HS-5 (cell line): ENCODE data around the gene PRLR.

ENCODE experiments used
- DNase-seq: peaks from one replicate; pipeline ENCODE4 v3.0.0-alpha.2; 2012; ENCODE audit warnings: low read depth

PRLR gene

DNA sequence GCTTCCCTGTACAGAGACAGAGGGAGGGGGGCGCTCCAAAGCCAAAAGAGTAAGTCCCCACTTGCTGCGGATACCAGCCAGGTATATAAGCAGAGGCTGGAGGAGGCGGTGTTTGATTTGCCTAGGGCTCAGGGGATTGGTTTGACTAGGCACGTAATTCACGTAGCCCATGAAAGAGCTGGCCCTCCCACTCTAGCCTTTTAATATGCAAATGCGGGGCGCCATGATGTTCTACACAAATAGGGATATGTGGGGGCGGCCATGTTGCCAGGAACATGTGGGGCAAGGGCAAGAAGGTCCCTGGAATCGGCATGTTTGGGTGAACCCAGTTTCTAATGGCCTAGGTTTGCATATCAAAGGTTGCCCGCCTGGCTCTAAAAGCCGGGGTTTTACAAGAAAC, 3.3 kb upstream of the PRLR start:
- no peak for DNase-seq

DNA sequence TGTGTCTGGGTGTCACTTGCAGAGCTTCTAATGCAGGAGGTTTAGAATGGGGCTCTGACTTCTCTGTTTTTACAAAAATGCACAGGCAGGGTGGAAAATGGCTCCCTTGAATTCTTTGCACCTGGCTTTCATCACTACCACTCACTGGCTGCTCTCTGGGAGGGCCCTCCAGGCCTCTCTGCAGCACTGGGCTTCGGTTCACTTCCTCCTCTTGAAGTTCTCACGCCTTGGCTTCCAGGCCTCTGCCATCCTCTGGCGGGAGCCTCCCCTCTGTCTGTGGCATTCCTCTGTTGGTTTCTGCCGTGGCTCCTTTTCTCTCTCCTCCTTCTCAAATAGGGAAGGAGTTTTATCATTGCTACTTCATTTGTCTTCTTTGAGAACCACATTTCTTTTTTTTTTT, 2.8 kb upstream of the PRLR start:
- no peak for DNase-seq

- no peak for DNase-seq
These were observed 1.8 kb upstream of the PRLR start for GRCh38 chr5:35232124-35232523.

GRCh38 chr5:35229076-35230037, 930 bp downstream of the PRLR start:
- DNase-seq, result no peak

GRCh38 chr5:35228310-35228709, 2.0 kb downstream of the PRLR start:
- DNase-seq, result no peak

- no peak for DNase-seq
These were observed 2.6 kb downstream of the PRLR start for GRCh38 chr5:35227720-35228119.

DNA sequence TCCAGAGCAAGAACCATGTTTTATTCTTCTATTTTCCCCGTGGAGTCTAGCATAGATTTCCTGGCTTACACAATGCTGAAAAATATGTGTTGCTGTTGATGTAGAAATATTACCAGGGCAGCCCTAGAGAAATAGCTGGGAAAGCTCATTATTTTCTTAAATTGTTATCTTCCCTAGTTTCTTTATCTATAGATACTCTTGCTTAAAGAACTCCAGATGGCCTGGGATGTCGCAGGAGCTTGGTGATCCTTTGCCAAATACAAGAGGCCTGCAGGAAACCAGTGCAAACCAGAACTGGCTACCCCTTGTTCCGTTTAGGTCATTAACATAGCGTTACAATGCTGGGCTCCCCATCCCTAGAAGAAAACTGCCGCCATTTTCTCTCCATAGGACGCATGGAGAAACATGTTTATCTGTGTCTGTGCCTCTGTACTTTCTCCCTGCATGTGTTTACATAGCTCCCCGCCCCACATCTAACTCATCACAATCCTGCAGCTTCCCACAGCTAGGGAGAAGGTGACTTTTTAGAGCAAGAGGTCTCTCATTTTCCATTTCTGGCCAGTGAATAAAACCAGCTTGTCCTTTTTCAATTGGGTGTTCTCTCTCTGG, 6.4 kb downstream of the PRLR start:
- DNase-seq, result no peak

DNA sequence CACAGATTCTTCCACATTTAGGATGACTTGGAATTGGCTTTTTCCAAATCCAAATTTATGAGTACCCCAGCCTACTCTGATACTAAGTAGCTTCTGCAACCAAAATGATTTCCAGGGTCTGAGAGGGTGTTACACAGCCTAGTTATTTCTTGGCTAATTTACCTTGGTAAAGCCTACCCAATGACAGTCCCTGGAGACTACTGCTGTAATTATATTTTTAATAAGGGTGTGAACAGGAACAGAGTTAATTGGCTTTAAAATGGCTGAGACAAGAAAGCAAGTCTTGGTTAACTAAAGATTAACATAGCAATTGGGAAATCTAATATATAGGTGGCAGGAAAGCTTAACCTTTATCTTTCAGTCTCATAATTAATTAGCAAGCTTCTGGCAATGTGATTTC, 9.3 kb downstream of the PRLR start:
- DNase-seq, result no peak

GRCh38 chr5:35218981-35219380, 11.3 kb downstream of the PRLR start:
- DNase-seq, result no peak

- no peak for DNase-seq
These were observed 16.2 kb downstream of the PRLR start for GRCh38 chr5:35214051-35214450.

DNA sequence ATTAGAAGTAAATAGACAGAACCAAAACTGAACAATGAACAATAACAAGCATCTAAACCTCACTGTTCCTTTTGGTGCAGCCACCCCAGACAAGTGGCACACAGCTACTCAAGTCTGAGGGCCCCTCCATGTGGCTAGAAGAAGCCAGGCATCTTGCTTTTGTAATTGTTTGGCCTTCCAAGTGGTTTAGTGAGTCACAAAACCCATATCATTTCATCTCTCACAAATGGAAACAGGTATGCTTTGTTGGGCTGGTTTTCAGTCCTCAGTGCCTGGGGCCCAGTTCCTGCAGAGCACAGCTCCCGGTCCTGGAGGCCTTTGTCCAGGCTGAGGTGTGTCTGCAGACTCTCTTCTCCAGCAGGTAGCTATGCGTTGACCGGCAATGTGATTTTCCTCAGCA, 16.7 kb downstream of the PRLR start:
- no peak for DNase-seq

GRCh38 chr5:35212122-35212982, 17.9 kb downstream of the PRLR start:
- DNase-seq, result no peak

- DNase-seq, result no peak
These were observed 20.4 kb downstream of the PRLR start for GRCh38 chr5:35209862-35210261.

DNA sequence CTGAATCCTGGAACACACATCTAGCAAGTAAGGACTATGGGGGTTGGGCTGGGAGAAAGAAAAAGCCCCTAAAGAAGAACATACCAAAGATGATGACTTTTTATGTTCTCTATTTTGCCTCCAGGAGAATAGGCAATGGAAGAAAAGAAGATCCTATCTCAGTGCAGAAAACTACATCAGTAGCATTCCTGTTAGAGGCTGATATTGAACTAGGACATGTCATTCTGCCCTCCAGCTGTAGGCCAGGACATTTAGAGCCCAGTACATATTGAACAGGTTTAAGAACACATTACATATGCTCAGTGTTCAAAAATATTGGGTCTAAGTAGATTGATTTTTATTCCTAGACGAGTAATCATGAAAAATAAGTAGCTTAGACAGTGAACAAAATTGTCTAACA, 24.7 kb downstream of the PRLR start:
- no peak for DNase-seq

GRCh38 chr5:35205186-35205585, 25.1 kb downstream of the PRLR start:
- no peak for DNase-seq

- DNase-seq, result no peak
These were observed 26.9 kb downstream of the PRLR start for GRCh38 chr5:35203403-35203802.

DNA sequence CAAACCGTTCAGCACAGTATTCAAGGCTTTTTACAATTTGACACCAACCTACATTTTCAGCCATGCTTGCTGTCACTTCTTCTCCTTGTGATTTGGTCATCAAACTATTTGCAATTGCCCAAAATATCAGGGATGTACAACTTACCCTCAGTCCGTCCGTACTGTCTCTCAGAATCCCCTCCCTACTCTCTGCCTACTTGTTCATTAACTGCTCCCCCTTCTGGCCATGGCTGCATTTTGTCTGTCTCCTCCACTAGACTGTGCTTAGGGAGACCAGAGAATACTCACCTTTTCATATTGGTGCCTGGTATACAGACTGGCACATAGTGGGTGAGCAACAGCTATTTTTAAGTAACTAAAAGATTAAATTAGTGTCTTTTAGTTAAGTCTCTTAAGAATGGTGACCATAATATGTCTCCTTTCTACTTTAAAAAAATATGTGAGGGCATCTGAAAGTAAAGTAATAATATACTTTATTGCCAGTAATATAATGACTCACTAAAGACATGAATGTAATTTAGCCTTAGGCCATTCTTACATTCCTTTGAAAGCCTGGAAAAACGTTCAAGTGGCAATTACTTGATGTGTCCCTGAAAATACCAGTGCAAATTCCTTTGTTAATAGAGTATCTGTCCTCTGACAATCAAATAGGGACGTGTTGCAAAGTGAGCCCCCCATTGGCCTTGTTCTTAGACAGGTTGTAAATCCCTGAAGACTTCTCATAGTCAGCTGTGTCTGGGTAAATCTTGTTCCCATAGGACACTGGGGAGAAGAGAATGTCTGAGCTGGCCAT, 27.8 kb downstream of the PRLR start:
- no peak for DNase-seq

DNA sequence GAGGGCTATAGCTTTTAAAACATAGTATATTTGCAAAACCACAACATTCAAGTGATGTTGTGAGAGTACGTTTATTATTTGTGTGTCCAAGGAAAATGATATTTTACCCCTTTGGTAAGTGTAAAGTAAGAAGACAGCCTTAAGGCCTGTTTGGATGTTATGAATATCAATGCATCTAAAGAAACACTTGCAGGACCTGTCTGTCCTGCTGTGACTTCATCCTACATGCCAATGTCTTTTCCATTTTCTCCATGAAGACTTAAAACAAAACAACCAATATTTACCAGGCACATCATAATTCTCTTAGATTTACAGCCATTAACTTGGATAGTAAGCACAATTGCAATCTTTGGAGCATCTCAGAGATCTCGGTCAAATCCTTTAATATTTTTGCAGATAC, 29.0 kb downstream of the PRLR start:
- DNase-seq, result no peak

DNA sequence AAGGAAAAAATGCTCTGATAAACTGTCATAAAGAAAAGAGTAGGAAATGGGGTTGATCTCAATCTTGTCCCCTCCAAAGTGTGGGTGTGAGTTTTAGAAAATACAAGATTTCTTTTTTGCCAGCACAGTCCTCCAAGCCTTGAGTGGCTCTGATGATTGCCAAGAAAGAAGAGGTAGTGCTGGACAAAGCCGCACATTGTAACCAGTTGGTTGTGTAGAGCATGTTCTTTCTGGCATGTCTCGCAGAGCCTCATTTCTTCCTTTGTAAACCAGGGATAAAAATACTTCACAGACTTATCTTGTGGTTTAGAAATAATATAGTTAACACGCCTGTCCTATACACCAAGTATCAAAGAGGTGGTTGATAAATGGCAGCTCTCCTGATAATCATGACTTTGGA, 30.4 kb downstream of the PRLR start:
- no peak for DNase-seq

GRCh38 chr5:35198686-35199085, 31.6 kb downstream of the PRLR start:
- no peak for DNase-seq

DNA sequence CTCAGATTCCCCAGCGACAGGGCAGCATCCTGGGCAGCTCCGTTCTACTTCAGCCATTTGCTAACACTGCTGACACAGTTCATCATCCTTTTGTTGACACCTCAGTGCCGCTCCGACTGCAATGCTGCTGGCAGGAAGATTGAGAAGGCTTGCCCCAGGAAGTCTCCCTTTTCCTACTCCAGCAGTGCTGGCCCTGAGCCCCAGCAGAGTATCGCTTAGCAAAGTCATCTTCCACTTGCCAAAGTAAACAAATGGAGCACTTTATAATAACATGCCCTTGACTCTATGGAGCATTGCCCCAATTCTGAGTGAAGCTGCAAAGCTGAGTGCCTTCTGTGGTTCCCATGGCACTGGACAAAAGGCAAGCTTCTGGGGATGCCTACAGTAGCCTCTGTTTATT, 32.2 kb downstream of the PRLR start:
- DNase-seq, result no peak

DNA sequence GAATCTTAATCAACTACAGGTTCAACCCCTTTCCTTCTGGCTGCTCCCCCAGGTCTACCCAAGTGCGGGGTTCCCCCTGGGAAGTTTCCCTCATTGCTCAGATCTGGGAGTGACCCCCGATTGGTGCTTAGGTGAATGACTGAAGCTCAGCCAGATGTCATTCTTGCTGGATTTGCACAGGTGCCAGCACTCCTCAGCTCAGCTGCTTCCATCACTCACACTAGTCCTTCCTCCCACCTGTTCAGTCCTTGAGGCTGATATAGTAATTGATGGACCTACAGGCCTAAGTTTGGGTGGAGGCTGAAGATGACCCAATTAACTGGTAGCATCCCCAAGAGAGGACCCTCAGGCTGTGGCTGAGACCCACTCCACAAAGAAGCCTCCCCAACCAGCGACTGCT, 32.9 kb downstream of the PRLR start:
- no peak for DNase-seq
